Osteoblast (primary cell): ENCODE data around the gene GALNT9. TPM values are rescaled to one million over a fixed set of nuclear protein-coding genes. Genes with fewer than 3 reads are reported as not detected.

Experiments used
- DNase-seq: peaks from one replicate; pipeline ENCODE4 v3.0.0; 2011; ENCODE audit warnings: low spot score, mixed read lengths; ENCODE audit not compliant: insufficient read length; ENCODE audit errors: missing footprints
- H2AFZ ChIP-seq: 2 replicates; pipeline ENCODE4 v1.6.0; 2011; ENCODE audit warnings: mild to moderate bottlenecking, low read length
- H3K27ac ChIP-seq: 2 replicates; pipeline ENCODE4 v1.5.1; 2011; ENCODE audit warnings: mild to moderate bottlenecking, low read depth, low read length, moderate library complexity
- H3K27me3 ChIP-seq: 2 replicates; pipeline ENCODE4 v1.6.0; 2012; ENCODE audit warnings: mild to moderate bottlenecking, control low read depth, inconsistent platforms, low read length, moderate library complexity; ENCODE audit not compliant: insufficient read depth
- H3K36me3 ChIP-seq: 2 replicates; pipeline ENCODE4 v1.5.1; 2011; ENCODE audit warnings: mild to moderate bottlenecking, low read length, control low read depth, moderate library complexity; ENCODE audit not compliant: insufficient read depth
- H3K4me1 ChIP-seq: 2 replicates; pipeline ENCODE4 v1.5.1; 2011; ENCODE audit warnings: mild to moderate bottlenecking, low read length, control low read depth, moderate library complexity; ENCODE audit not compliant: insufficient read depth
- H3K4me2 ChIP-seq: 2 replicates; pipeline ENCODE4 v1.6.0; 2011; ENCODE audit warnings: mild to moderate bottlenecking, low read length; ENCODE audit not compliant: insufficient read depth
- H3K4me3 ChIP-seq: fragments of 200-600 bp; sonication (generic); 3 replicates; pipeline ENCODE4 v1.5.1; 2012; ENCODE audit warnings: mild to moderate bottlenecking, low read length, inconsistent platforms; ENCODE audit not compliant: insufficient read depth
- H3K79me2 ChIP-seq: 2 replicates; pipeline ENCODE4 v1.6.0; 2012; ENCODE audit warnings: mild to moderate bottlenecking, low read length, control low read depth, inconsistent platforms; ENCODE audit not compliant: insufficient read depth
- H3K9me3 ChIP-seq: 2 replicates; pipeline ENCODE4 v1.5.1; 2011; ENCODE audit warnings: low read depth, low read length, control low read depth
- H4K20me1 ChIP-seq: 2 replicates; pipeline ENCODE4 v1.6.0; 2012; ENCODE audit warnings: mild to moderate bottlenecking, low read length, control low read depth; ENCODE audit not compliant: insufficient read depth
- CTCF ChIP-seq: IDR thresholded peaks from 2 replicates; pipeline ENCODE4 v1.5.1; 2011; ENCODE audit warnings: mild to moderate bottlenecking, low read depth, low read length, moderate library complexity; ENCODE audit errors: extremely low read depth
- total RNA-seq: library from RNA; depleted of rRNA; stranded (reverse); fragments of >200 nt; gene quantifications from 2 replicates; pipeline ENCODE4 v1.2.3, GENCODE V29; 2012

The GALNT9 gene
- total RNA-seq, 1 donor, result 0.36 TPM

DNA sequence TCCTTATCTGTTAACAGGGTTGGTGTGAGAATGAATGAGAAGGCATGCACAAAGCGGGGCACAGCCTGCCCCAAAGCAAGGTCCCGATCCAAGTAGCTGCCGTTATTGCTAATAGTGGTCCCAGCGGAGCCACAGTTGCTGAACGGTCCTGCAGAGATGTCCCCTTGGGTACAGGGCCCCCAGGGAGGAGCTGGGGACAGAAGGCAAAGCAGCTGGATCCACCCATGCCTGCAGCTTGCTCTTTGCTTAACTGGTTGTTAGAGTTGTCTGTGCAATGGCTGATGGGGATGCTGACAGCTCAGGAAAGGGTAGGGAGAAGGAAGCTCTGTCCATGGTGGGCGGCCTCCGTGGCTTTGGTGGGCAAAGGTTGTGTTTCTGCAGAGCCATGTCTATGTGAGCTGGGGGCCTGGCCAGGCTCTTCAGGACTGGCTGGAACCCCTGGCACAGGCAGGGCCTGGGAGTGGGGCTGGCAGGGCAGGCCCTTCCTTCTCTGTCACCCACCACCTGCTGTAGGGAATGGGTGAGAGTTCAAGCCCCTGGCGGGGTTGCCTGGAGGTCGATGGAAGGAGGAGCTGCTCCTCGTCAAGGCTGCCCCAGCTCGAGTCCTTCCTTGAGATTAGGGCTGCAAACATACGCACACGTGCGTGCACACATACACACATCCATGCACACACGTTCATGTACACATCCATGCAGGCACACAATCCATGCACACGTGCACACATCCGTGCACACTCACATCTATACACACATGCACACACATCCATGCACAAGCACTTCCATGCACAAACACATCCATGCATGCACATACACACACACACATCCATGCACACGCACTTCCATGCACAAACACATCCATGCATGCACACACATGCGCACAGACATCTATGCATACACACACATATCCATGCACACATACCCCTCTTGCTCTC, 149.7 kb downstream of the GALNT9 start:
- Histone ChIP-seq H3K4me1 (no peaks in the 10 kb centered on the region), H3K27ac (no peak overlapping the region), H4K20me1 (no peaks in the 10 kb centered on the region), H3K4me3 (no peak overlapping the region), H3K79me2 (no peaks in the 10 kb centered on the region), H3K4me2 (no peak overlapping the region), H3K9me3 (no peaks in the 10 kb centered on the region), H3K36me3 (no peaks in the 10 kb centered on the region), H3K27me3 (peaks cover 31% of the 10 kb centered on the region), H2AFZ (no peak overlapping the region)
- DNase-seq, result no peak
- no peak for TF ChIP-seq CTCF

DNA sequence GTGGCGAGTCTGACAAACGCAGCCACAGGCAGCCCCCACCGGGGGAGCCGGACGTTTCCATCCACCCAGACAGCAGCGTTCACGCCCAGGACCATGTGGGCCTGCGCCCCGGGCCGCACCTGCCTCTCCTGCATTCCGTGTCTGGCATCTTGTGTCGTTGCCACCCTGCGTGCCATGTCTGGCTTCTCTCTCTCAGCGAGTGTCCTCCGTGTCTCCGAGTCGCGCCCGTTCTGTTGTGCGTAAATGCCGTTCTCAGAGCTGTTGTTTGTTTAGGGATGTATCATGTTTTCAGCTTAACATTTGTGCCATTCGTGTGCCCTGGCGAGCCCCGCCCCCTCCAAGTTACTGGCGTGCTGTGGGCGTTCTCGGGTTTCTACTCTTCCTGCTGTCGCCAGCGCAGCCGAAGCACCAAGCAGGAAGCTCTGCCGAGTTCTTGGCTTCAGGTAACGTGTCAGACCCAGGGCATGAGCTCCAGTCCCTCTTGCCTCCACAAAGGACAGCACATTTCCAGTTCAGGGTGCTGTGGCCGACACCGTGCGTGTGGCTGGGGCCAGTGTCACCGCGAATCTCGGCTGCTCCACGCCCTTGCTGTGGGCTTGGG, 150.5 kb downstream of the GALNT9 start:
- no peak overlapping the region for H3K4me2 ChIP-seq
- H3K27me3 ChIP-seq, result peaks cover 28% of the 10 kb centered on the region
- no peaks in the 10 kb centered on the region for H3K4me1 ChIP-seq
- no peaks in the 10 kb centered on the region for H4K20me1 ChIP-seq
- H3K79me2 ChIP-seq, result no peaks in the 10 kb centered on the region
- TF ChIP-seq CTCF, result no peak
- no peak overlapping the region for H3K27ac ChIP-seq
- H3K36me3 ChIP-seq, result no peaks in the 10 kb centered on the region
- H3K9me3 ChIP-seq, result no peaks in the 10 kb centered on the region
- DNase-seq, result no peak
- H3K4me3 ChIP-seq, result no peak overlapping the region
- H2AFZ ChIP-seq, result no peak overlapping the region

GRCh38 chr12:132178316-132178715, 151.1 kb downstream of the GALNT9 start:
- Histone ChIP-seq H3K9me3 (no peaks in the 10 kb centered on the region), H3K4me3 (no peak overlapping the region), H3K79me2 (no peaks in the 10 kb centered on the region), H3K27ac (no peak overlapping the region), H4K20me1 (no peaks in the 10 kb centered on the region), H2AFZ (no peak overlapping the region), H3K27me3 (peaks cover 22% of the 10 kb centered on the region), H3K4me2 (no peak overlapping the region), H3K4me1 (no peaks in the 10 kb centered on the region), H3K36me3 (no peaks in the 10 kb centered on the region)
- no peak for TF ChIP-seq CTCF
- DNase-seq, result no peak

GRCh38 chr12:132176920-132177551, 152.4 kb downstream of the GALNT9 start:
- no peak for TF ChIP-seq CTCF
- Histone ChIP-seq H2AFZ (no peak overlapping the region), H3K4me1 (no peaks in the 10 kb centered on the region), H4K20me1 (no peaks in the 10 kb centered on the region), H3K4me2 (no peak overlapping the region), H3K27ac (no peak overlapping the region), H3K79me2 (no peaks in the 10 kb centered on the region), H3K27me3 (peaks cover 14% of the 10 kb centered on the region), H3K9me3 (no peaks in the 10 kb centered on the region), H3K36me3 (no peaks in the 10 kb centered on the region), H3K4me3 (no peak overlapping the region)
- DNase-seq, result no peak
